HL-60 (cell line): ENCODE measurements around the gene MPP2.

Source experiments
- CTCF ChIP-seq: IDR thresholded peaks from one replicate; pipeline ENCODE4 v1.5.1; 2011; ENCODE audit warnings: low read length, control low read depth, inconsistent platforms; ENCODE audit not compliant: insufficient read depth
- TF ChIP-seq, protein P1 (sequence below): IDR thresholded peaks from 2 replicates; pipeline ENCODE4 v1.6.1; 2012; ENCODE audit warnings: low read depth; ENCODE audit not compliant: insufficient replicate concordance

- no peak for TF ChIP-seq CTCF
- TF ChIP-seq, protein P1, sequence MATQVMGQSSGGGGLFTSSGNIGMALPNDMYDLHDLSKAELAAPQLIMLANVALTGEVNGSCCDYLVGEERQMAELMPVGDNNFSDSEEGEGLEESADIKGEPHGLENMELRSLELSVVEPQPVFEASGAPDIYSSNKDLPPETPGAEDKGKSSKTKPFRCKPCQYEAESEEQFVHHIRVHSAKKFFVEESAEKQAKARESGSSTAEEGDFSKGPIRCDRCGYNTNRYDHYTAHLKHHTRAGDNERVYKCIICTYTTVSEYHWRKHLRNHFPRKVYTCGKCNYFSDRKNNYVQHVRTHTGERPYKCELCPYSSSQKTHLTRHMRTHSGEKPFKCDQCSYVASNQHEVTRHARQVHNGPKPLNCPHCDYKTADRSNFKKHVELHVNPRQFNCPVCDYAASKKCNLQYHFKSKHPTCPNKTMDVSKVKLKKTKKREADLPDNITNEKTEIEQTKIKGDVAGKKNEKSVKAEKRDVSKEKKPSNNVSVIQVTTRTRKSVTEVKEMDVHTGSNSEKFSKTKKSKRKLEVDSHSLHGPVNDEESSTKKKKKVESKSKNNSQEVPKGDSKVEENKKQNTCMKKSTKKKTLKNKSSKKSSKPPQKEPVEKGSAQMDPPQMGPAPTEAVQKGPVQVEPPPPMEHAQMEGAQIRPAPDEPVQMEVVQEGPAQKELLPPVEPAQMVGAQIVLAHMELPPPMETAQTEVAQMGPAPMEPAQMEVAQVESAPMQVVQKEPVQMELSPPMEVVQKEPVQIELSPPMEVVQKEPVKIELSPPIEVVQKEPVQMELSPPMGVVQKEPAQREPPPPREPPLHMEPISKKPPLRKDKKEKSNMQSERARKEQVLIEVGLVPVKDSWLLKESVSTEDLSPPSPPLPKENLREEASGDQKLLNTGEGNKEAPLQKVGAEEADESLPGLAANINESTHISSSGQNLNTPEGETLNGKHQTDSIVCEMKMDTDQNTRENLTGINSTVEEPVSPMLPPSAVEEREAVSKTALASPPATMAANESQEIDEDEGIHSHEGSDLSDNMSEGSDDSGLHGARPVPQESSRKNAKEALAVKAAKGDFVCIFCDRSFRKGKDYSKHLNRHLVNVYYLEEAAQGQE, result no peak
Observed at GRCh38 chr17:43901861-43902589, 5.3 kb downstream of the MPP2 start.
